ENCODE data around the gene RAPGEF1. TPM values are rescaled to one million over a fixed set of nuclear protein-coding genes. Genes with fewer than 3 reads are reported as not detected.

Gene RAPGEF1
- total RNA-seq, 1 donor from 2014 or later: 76.8 TPM

- peaks cover 4% of the 10 kb centered on the region for H3K9me3 Mint-ChIP-seq (ENCODE audit: unreplicated experiment)
- H3K27ac Mint-ChIP-seq (ENCODE audit: unreplicated experiment): no peak overlapping the region
- H2AFZ ChIP-seq (ENCODE audit: low read depth, low read length): no peak overlapping the region
- no peaks in the 10 kb centered on the region for H3K9me3 ChIP-seq (ENCODE audit: insufficient read depth, low read depth, low read length)
- H3K4me2 ChIP-seq (ENCODE audit: low read length): no peak overlapping the region
- peaks cover 61% of the 10 kb centered on the region for H3K27me3 Mint-ChIP-seq (ENCODE audit: low read depth, unreplicated experiment)
- no peak overlapping the region for H3K9ac ChIP-seq (ENCODE audit: low read length)
- no peaks in the 10 kb centered on the region for H3K36me3 Mint-ChIP-seq (ENCODE audit: low read depth, unreplicated experiment)
- H3K4me1 ChIP-seq (ENCODE audit: insufficient read depth, low read length): no peaks in the 10 kb centered on the region
- no peaks in the 10 kb centered on the region for H4K20me1 ChIP-seq (ENCODE audit: insufficient read depth, low read length)
- DNase-seq (ENCODE audit: low read depth) (peak; percentile 46), FAIRE-seq (no peak)
- H3K4me3 Mint-ChIP-seq (ENCODE audit: unreplicated experiment): no peak overlapping the region
- TF ChIP-seq CTCF (IDR thresholded peaks at IDR 0.05; ENCODE audit: insufficient read depth, low read depth, low read length) (no peak), EZH2 (IDR thresholded peaks at IDR 0.05; ENCODE audit: insufficient read depth, low read length) (no peak)
- no peaks in the 10 kb centered on the region for H3K79me2 ChIP-seq (ENCODE audit: insufficient read depth, low read length)
- H3K27ac ChIP-seq (ENCODE audit: low read depth, low read length): no peak overlapping the region
- no peak overlapping the region for H3K4me3 ChIP-seq (ENCODE audit: insufficient read depth, low read depth, low read length)
- no peaks in the 10 kb centered on the region for H3K36me3 ChIP-seq (ENCODE audit: insufficient read depth, low read length)
- H3K4me1 Mint-ChIP-seq (ENCODE audit: low read depth, unreplicated experiment): no peaks in the 10 kb centered on the region
- H3K27me3 ChIP-seq (ENCODE audit: insufficient read depth, low read length): peaks cover 16% of the 10 kb centered on the region
These were observed 34.1 kb upstream of the RAPGEF1 start for GRCh38 chr9:131773911-131774379.

DNA sequence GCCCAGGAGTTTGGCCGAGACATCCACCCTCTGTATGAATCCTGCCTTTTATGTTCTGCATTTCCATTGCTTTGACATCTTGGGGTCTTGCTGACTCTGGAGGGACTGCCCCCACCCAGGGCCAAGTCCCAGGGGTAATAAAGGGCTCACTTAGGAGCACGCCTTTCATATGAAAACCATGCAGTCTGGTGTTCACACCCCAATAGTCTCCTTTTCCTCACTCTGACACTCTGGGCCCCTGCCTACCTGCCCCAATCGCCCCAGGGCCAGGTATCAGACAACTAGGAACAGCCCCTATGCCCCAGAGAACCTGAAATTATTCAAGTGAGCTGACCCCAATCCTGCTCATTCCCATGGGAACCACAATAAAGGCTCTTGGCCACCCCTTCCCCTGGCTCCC is 33.1 kb upstream of the RAPGEF1 start:
- no peak overlapping the region for H2AFZ ChIP-seq (ENCODE audit: low read depth, low read length)
- no peaks in the 10 kb centered on the region for H3K4me1 Mint-ChIP-seq (ENCODE audit: low read depth, unreplicated experiment)
- H3K4me1 ChIP-seq (ENCODE audit: insufficient read depth, low read length): no peaks in the 10 kb centered on the region
- no peak for TF ChIP-seq CTCF (IDR thresholded peaks at IDR 0.05; ENCODE audit: insufficient read depth, low read depth, low read length)
- TF ChIP-seq EZH2 (IDR thresholded peaks at IDR 0.05; ENCODE audit: insufficient read depth, low read length): no peak
- H3K4me2 ChIP-seq (ENCODE audit: low read length): no peak overlapping the region
- DNase-seq (ENCODE audit: low read depth) (no peak), FAIRE-seq (no peak)
- H3K27me3 ChIP-seq (ENCODE audit: insufficient read depth, low read length): peaks cover 19% of the 10 kb centered on the region
- peaks cover 59% of the 10 kb centered on the region for H3K27me3 Mint-ChIP-seq (ENCODE audit: low read depth, unreplicated experiment)
- H3K9ac ChIP-seq (ENCODE audit: low read length): no peak overlapping the region
- no peak overlapping the region for H3K4me3 Mint-ChIP-seq (ENCODE audit: unreplicated experiment)
- no peak overlapping the region for H3K27ac Mint-ChIP-seq (ENCODE audit: unreplicated experiment)
- no peaks in the 10 kb centered on the region for H4K20me1 ChIP-seq (ENCODE audit: insufficient read depth, low read length)
- H3K36me3 ChIP-seq (ENCODE audit: insufficient read depth, low read length): no peaks in the 10 kb centered on the region
- H3K27ac ChIP-seq (ENCODE audit: low read depth, low read length): no peak overlapping the region
- no peak overlapping the region for H3K4me3 ChIP-seq (ENCODE audit: insufficient read depth, low read depth, low read length)
- H3K9me3 ChIP-seq (ENCODE audit: insufficient read depth, low read depth, low read length): no peaks in the 10 kb centered on the region
- no peaks in the 10 kb centered on the region for H3K9me3 Mint-ChIP-seq (ENCODE audit: unreplicated experiment)
- H3K36me3 Mint-ChIP-seq (ENCODE audit: low read depth, unreplicated experiment): no peaks in the 10 kb centered on the region
- no peaks in the 10 kb centered on the region for H3K79me2 ChIP-seq (ENCODE audit: insufficient read depth, low read length)

DNA sequence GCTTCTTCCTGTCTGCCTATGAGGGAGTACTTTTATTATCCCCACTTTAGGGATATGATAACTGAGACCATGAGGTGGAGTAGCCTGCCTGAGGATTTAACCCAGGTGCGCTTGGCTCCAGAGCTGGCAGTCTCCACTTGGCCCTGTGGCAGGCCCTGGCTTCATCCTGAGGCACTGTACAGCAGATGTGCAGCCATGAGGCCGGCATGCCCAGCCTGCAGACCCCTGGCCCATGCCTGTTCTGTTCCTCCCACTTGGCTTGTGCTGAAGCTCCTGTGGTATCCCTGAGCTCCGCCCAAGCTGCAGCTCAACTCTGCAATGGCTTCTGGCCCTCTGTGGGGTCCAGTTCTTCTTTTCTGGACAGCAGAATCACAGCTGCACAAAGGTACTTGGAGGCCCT is 31.8 kb upstream of the RAPGEF1 start:
- DNase-seq (ENCODE audit: low read depth) (no peak), FAIRE-seq (no peak)

More for the DNA sequence above, 31.8 kb upstream of the RAPGEF1 start:
- H3K4me1 Mint-ChIP-seq (ENCODE audit: low read depth, unreplicated experiment): no peaks in the 10 kb centered on the region
- no peaks in the 10 kb centered on the region for H3K36me3 Mint-ChIP-seq (ENCODE audit: low read depth, unreplicated experiment)
- Histone ChIP-seq H3K27me3 (ENCODE audit: insufficient read depth, low read length) (peaks cover 19% of the 10 kb centered on the region), H3K9me3 (ENCODE audit: insufficient read depth, low read depth, low read length) (no peaks in the 10 kb centered on the region), H3K27ac (ENCODE audit: low read depth, low read length) (no peak overlapping the region), H3K9ac (ENCODE audit: low read length) (no peak overlapping the region), H3K4me3 (ENCODE audit: insufficient read depth, low read depth, low read length) (no peak overlapping the region), H3K36me3 (ENCODE audit: insufficient read depth, low read length) (no peaks in the 10 kb centered on the region), H3K4me1 (ENCODE audit: insufficient read depth, low read length) (no peaks in the 10 kb centered on the region), H3K4me2 (ENCODE audit: low read length) (no peak overlapping the region), H3K79me2 (ENCODE audit: insufficient read depth, low read length) (no peaks in the 10 kb centered on the region), H4K20me1 (ENCODE audit: insufficient read depth, low read length) (no peaks in the 10 kb centered on the region), H2AFZ (ENCODE audit: low read depth, low read length) (no peak overlapping the region)
- H3K27me3 Mint-ChIP-seq (ENCODE audit: low read depth, unreplicated experiment): peaks cover 55% of the 10 kb centered on the region
- H3K9me3 Mint-ChIP-seq (ENCODE audit: unreplicated experiment): no peaks in the 10 kb centered on the region
- H3K27ac Mint-ChIP-seq (ENCODE audit: unreplicated experiment): no peak overlapping the region
- no peak overlapping the region for H3K4me3 Mint-ChIP-seq (ENCODE audit: unreplicated experiment)
- TF ChIP-seq CTCF (IDR thresholded peaks at IDR 0.05; ENCODE audit: insufficient read depth, low read depth, low read length): no peak
- no peak for TF ChIP-seq EZH2 (IDR thresholded peaks at IDR 0.05; ENCODE audit: insufficient read depth, low read length)

Data from astrocyte (in vitro differentiated cells and primary cell).